GM23338 (cell line): Measurements from ENCODE around the gene GTSE1. TPM values are rescaled to one million over a fixed set of nuclear protein-coding genes. Genes with fewer than 3 reads are reported as not detected.

Source experiments
- ATAC-seq: fragments of 200-7000 bp; cut with Tn5 transposase; 3 replicates; pipeline ENCODE4 v1.9.1; 2020
- DNase-seq: peaks from one replicate; pipeline ENCODE4 v3.0.0-alpha.2; 2015; ENCODE audit warnings: low spot score
- H2AFZ ChIP-seq: fragments of 200-600 bp; sonication (generic); 2 replicates; pipeline ENCODE4 v1.8.0; 2016; ENCODE audit warnings: antibody characterized with exemption, mild to moderate bottlenecking, moderate library complexity
- H3F3A ChIP-seq: fragments of 200-600 bp; sonication (generic); replicated peaks from 2 replicates; pipeline ENCODE4 v1.8.0; 2017; ENCODE audit warnings: antibody characterized with exemption, mixed run types, low read depth
- H3K27ac ChIP-seq: fragments of 200-600 bp; sonication (generic); 2 replicates; pipeline ENCODE4 v1.6.1; 2016; ENCODE audit warnings: low read depth
- H3K27me3 ChIP-seq: fragments of 200-600 bp; sonication (generic); 2 replicates; pipeline ENCODE4 v1.8.0; 2016; ENCODE audit warnings: mild to moderate bottlenecking, mixed run types, moderate library complexity; ENCODE audit not compliant: insufficient read depth
- H3K36me3 ChIP-seq: fragments of 200-600 bp; sonication (generic); 2 replicates; pipeline ENCODE4 v1.8.0; 2016; ENCODE audit warnings: mild to moderate bottlenecking; ENCODE audit not compliant: insufficient read depth
- H3K4me1 ChIP-seq: fragments of 200-600 bp; sonication (generic); 2 replicates; pipeline ENCODE4 v1.8.0; 2016; ENCODE audit warnings: mild to moderate bottlenecking, moderate library complexity; ENCODE audit not compliant: insufficient read depth
- H3K4me2 ChIP-seq: fragments of 200-600 bp; sonication (generic); 2 replicates; pipeline ENCODE4 v1.7.1; 2017; ENCODE audit warnings: mixed run types
- H3K4me3 ChIP-seq: fragments of 200-600 bp; sonication (generic); 2 replicates; pipeline ENCODE4 v1.6.1; 2016; ENCODE audit warnings: mixed run types
- H3K79me2 ChIP-seq: fragments of 200-600 bp; sonication (generic); replicated peaks from 2 replicates; pipeline ENCODE4 v1.8.0; 2017; ENCODE audit warnings: mild to moderate bottlenecking; ENCODE audit not compliant: insufficient read depth
- H3K9me2 ChIP-seq: fragments of 200-600 bp; sonication (generic); 2 replicates; pipeline ENCODE4 v1.8.0; 2017; ENCODE audit not compliant: insufficient read depth
- H4K20me1 ChIP-seq: fragments of 200-600 bp; sonication (generic); replicated peaks from 2 replicates; pipeline ENCODE4 v1.8.0; 2017; ENCODE audit warnings: mild to moderate bottlenecking; ENCODE audit not compliant: insufficient read depth
- H3K27ac Mint-ChIP-seq: 2 replicates; pipeline ENCODE4 v1.8.0; 2020; ENCODE audit warnings: inconsistent platforms, mild to moderate bottlenecking, moderate library complexity, mixed read lengths
- H3K27me3 Mint-ChIP-seq: 3 replicates; pipeline ENCODE4 v1.8.0; 2022; ENCODE audit warnings: low read depth, mild to moderate bottlenecking, moderate library complexity, mixed read lengths, inconsistent platforms; ENCODE audit not compliant: insufficient read depth, poor library complexity
- H3K36me3 Mint-ChIP-seq: 3 replicates; pipeline ENCODE4 v1.8.0; 2021; ENCODE audit warnings: low read depth, mild to moderate bottlenecking, inconsistent platforms, moderate library complexity, mixed read lengths
- H3K4me1 Mint-ChIP-seq: 3 replicates; pipeline ENCODE4 v1.8.0; 2020; ENCODE audit warnings: mild to moderate bottlenecking, inconsistent platforms, mixed read lengths
- H3K4me3 Mint-ChIP-seq: 3 replicates; pipeline ENCODE4 v1.8.0; 2021; ENCODE audit warnings: moderate library complexity, mild to moderate bottlenecking, inconsistent platforms, mixed read lengths
- H3K9me3 Mint-ChIP-seq: 3 replicates; pipeline ENCODE4 v1.8.0; 2020; ENCODE audit warnings: moderate library complexity, mild to moderate bottlenecking, inconsistent platforms, mixed read lengths
- CREB1 ChIP-seq: fragments of 250-450 bp; sonication (Bioruptor Pico); IDR thresholded peaks from 2 replicates; pipeline ENCODE4 v1.5.0; 2020; ENCODE audit warnings: low read depth, mild to moderate bottlenecking, moderate library complexity
- EZH2 ChIP-seq: fragments of 200-600 bp; sonication (generic); IDR thresholded peaks from one replicate; pipeline ENCODE4 v1.8.0; 2017; ENCODE audit warnings: antibody characterized with exemption, mild to moderate bottlenecking, low read depth; ENCODE audit not compliant: unreplicated experiment
- EZH2phosphoT487 ChIP-seq: fragments of 200-600 bp; sonication (generic); IDR thresholded peaks from one replicate; pipeline ENCODE4 v1.8.1; 2018; ENCODE audit warnings: antibody characterized with exemption; ENCODE audit not compliant: unreplicated experiment
- JUNB ChIP-seq: IDR thresholded peaks from one replicate; pipeline ENCODE4 v1.6.1; 2016; ENCODE audit warnings: antibody characterized with exemption; ENCODE audit not compliant: unreplicated experiment
- NANOG ChIP-seq: IDR thresholded peaks from 2 replicates; pipeline ENCODE4 v1.6.1; 2016; ENCODE audit warnings: antibody characterized with exemption, borderline replicate concordance
- POLR2AphosphoS5 ChIP-seq: IDR thresholded peaks from 2 replicates; pipeline ENCODE4 v1.6.1; 2016; ENCODE audit warnings: antibody characterized with exemption, low read depth
- STAT1 ChIP-seq: IDR thresholded peaks from one replicate; pipeline ENCODE4 v1.6.1; 2016; ENCODE audit warnings: antibody characterized with exemption; ENCODE audit not compliant: unreplicated experiment
- ZNF114 ChIP-seq: fragments of 250-450 bp; sonication (Bioruptor Pico); IDR thresholded peaks from 2 replicates; pipeline ENCODE4 v1.5.0; 2020; ENCODE audit warnings: mild to moderate bottlenecking, moderate library complexity
- ZNF331 ChIP-seq: fragments of 250-450 bp; sonication (Bioruptor Pico); IDR thresholded peaks from 2 replicates; pipeline ENCODE4 v1.5.0; 2020; ENCODE audit warnings: low read depth, mild to moderate bottlenecking, moderate library complexity
- polyA plus RNA-seq: library from polyadenylated mRNA; unstranded; fragments of >200 nt; fragmentation: Nextera tagmentation; extraction: Ambion mirVana; gene quantifications from 2 replicates; pipeline ENCODE4 v1.2.1, GENCODE V29; 2016
- total RNA-seq: library from RNA; depleted of rRNA; stranded (reverse); fragments of >200 nt; shearing (Covaris generic); gene quantifications from 2 replicates; pipeline ENCODE4 v1.2.3, GENCODE V29; 2014
- TF ChIP-seq, protein P1 (sequence below): fragments of 250-450 bp; sonication (Bioruptor Pico); IDR thresholded peaks from 2 replicates; pipeline ENCODE4 v1.5.0; 2020; ENCODE audit warnings: mild to moderate bottlenecking, moderate library complexity
- TF ChIP-seq, protein P2 (sequence below): IDR thresholded peaks from 2 replicates; pipeline ENCODE4 v1.6.1; 2016; ENCODE audit warnings: antibody characterized with exemption
- TF ChIP-seq, protein P3 (sequence below), 2 experiments: fragments of 200-600 bp in 1 of 2; sonication (generic) in 1 of 2; conservative IDR thresholded peaks; 2 replicates each; pipeline versions ENCODE4 v1.5.1 to v1.6.1; 2016 to 2017; ENCODE audit warnings: antibody characterized with exemption in 2 of 2, low read depth in 2 of 2, mild to moderate bottlenecking in 2 of 2, moderate library complexity in 1 of 2
- TF ChIP-seq, protein P4 (sequence below): IDR thresholded peaks from one replicate; pipeline ENCODE4 v1.6.1; 2018; ENCODE audit warnings: antibody characterized with exemption; ENCODE audit not compliant: unreplicated experiment

The GTSE1 gene
- total and polyA plus RNA-seq, 2 experiments from 2014 or later, result 26.3 to 28.6 TPM

DNA sequence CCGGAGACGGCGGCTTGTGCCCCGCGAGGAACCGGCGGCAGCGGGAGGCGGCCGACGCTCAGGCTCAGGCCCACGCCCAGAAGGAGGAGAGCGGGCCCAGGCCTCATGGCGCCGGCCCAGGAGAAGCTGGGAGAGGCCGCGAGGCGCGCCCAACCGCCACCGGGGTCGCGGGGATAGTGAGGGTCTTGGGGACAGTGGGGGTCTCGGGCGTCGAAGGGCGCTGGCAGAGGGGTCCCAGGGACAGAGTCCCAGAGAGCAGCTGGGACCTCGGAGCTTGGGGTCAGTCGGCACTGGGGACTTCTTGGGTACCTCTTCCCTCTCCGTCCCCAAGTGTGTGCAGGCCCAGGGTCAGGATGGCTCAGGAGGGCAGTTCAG, 33.5 kb upstream of the GTSE1 start, which contains the start of gene PKDREJ:
Gene PKDREJ (minus strand): TSS at position 128 of the 375 bp plus-strand sequence. CDS start 21 bp downstream, at position 107.
- Histone ChIP-seq H2AFZ (peak within 1 kb of the TSS; percentile 85), H3K4me2 (peak within 1 kb of the TSS; percentile 73), H4K20me1 (no peaks in the 10 kb centered on the region), H3K27ac (no peak within 1 kb of the TSS), H3K79me2 (no peaks in the 10 kb centered on the region), H3F3A (0 out of 2 replicates have a peak, but pooled peaks cover 3% of the 10 kb centered on the region), H3K36me3 (no peaks in the 10 kb centered on the region), H3K9me2 (no peaks in the 10 kb centered on the region; the same call in 1 of the 2 replicates), H3K4me3 (peak within 1 kb of the TSS; percentile 49), H3K4me1 (no peaks in the 10 kb centered on the region), H3K27me3 (peaks cover 64% of the 10 kb centered on the region)
- ATAC-seq (peak; percentile 10), DNase-seq (no peak)
- Mint-ChIP-seq H3K36me3 (peaks cover 34% of the 10 kb centered on the region), H3K9me3 (peaks cover 55% of the 10 kb centered on the region), H3K27ac (no peak within 1 kb of the TSS), H3K4me1 (peaks cover 5% of the 10 kb centered on the region), H3K27me3 (peaks cover 53% of the 10 kb centered on the region), H3K4me3 (peak within 1 kb of the TSS; percentile 62)
- TF ChIP-seq NANOG (no peak), JUNB (no peak), POLR2AphosphoS5 (no peak), ZNF331 (no peak), EZH2 (no peak), STAT1 (no peak), ZNF114 (CRISPR knock-in tag) (no peak), CREB1 (CRISPR knock-in tag) (no peak), EZH2phosphoT487 (no peak)
- TF ChIP-seq, protein P1, sequence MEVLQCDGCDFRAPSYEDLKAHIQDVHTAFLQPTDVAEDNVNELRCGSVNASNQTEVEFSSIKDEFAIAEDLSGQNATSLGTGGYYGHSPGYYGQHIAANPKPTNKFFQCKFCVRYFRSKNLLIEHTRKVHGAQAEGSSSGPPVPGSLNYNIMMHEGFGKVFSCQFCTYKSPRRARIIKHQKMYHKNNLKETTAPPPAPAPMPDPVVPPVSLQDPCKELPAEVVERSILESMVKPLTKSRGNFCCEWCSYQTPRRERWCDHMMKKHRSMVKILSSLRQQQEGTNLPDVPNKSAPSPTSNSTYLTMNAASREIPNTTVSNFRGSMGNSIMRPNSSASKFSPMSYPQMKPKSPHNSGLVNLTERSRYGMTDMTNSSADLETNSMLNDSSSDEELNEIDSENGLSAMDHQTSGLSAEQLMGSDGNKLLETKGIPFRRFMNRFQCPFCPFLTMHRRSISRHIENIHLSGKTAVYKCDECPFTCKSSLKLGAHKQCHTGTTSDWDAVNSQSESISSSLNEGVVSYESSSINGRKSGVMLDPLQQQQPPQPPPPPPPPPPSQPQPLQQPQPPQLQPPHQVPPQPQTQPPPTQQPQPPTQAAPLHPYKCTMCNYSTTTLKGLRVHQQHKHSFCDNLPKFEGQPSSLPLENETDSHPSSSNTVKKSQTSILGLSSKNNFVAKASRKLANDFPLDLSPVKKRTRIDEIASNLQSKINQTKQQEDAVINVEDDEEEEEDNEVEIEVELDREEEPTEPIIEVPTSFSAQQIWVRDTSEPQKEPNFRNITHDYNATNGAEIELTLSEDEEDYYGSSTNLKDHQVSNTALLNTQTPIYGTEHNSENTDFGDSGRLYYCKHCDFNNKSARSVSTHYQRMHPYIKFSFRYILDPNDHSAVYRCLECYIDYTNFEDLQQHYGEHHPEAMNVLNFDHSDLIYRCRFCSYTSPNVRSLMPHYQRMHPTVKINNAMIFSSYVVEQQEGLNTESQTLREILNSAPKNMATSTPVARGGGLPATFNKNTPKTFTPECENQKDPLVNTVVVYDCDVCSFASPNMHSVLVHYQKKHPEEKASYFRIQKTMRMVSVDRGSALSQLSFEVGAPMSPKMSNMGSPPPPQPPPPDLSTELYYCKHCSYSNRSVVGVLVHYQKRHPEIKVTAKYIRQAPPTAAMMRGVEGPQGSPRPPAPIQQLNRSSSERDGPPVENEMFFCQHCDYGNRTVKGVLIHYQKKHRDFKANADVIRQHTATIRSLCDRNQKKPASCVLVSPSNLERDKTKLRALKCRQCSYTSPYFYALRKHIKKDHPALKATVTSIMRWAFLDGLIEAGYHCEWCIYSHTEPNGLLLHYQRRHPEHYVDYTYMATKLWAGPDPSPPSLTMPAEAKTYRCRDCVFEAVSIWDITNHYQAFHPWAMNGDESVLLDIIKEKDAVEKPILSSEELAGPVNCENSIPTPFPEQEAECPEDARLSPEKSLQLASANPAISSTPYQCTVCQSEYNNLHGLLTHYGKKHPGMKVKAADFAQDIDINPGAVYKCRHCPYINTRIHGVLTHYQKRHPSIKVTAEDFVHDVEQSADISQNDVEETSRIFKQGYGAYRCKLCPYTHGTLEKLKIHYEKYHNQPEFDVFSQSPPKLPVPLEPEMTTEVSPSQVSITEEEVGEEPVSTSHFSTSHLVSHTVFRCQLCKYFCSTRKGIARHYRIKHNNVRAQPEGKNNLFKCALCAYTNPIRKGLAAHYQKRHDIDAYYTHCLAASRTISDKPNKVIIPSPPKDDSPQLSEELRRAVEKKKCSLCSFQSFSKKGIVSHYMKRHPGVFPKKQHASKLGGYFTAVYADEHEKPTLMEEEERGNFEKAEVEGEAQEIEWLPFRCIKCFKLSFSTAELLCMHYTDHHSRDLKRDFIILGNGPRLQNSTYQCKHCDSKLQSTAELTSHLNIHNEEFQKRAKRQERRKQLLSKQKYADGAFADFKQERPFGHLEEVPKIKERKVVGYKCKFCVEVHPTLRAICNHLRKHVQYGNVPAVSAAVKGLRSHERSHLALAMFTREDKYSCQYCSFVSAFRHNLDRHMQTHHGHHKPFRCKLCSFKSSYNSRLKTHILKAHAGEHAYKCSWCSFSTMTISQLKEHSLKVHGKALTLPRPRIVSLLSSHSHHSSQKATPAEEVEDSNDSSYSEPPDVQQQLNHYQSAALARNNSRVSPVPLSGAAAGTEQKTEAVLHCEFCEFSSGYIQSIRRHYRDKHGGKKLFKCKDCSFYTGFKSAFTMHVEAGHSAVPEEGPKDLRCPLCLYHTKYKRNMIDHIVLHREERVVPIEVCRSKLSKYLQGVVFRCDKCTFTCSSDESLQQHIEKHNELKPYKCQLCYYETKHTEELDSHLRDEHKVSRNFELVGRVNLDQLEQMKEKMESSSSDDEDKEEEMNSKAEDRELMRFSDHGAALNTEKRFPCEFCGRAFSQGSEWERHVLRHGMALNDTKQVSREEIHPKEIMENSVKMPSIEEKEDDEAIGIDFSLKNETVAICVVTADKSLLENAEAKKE (CRISPR knock-in tag), result no peak
- TF ChIP-seq, protein P2, sequence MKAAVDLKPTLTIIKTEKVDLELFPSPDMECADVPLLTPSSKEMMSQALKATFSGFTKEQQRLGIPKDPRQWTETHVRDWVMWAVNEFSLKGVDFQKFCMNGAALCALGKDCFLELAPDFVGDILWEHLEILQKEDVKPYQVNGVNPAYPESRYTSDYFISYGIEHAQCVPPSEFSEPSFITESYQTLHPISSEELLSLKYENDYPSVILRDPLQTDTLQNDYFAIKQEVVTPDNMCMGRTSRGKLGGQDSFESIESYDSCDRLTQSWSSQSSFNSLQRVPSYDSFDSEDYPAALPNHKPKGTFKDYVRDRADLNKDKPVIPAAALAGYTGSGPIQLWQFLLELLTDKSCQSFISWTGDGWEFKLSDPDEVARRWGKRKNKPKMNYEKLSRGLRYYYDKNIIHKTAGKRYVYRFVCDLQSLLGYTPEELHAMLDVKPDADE, result no peak
- TF ChIP-seq, protein P3, sequence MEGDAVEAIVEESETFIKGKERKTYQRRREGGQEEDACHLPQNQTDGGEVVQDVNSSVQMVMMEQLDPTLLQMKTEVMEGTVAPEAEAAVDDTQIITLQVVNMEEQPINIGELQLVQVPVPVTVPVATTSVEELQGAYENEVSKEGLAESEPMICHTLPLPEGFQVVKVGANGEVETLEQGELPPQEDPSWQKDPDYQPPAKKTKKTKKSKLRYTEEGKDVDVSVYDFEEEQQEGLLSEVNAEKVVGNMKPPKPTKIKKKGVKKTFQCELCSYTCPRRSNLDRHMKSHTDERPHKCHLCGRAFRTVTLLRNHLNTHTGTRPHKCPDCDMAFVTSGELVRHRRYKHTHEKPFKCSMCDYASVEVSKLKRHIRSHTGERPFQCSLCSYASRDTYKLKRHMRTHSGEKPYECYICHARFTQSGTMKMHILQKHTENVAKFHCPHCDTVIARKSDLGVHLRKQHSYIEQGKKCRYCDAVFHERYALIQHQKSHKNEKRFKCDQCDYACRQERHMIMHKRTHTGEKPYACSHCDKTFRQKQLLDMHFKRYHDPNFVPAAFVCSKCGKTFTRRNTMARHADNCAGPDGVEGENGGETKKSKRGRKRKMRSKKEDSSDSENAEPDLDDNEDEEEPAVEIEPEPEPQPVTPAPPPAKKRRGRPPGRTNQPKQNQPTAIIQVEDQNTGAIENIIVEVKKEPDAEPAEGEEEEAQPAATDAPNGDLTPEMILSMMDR (conservative IDR thresholded peaks at IDR 0.05; ENCODE audit: low read depth in 2 of 2), result no peak
- TF ChIP-seq, protein P4, sequence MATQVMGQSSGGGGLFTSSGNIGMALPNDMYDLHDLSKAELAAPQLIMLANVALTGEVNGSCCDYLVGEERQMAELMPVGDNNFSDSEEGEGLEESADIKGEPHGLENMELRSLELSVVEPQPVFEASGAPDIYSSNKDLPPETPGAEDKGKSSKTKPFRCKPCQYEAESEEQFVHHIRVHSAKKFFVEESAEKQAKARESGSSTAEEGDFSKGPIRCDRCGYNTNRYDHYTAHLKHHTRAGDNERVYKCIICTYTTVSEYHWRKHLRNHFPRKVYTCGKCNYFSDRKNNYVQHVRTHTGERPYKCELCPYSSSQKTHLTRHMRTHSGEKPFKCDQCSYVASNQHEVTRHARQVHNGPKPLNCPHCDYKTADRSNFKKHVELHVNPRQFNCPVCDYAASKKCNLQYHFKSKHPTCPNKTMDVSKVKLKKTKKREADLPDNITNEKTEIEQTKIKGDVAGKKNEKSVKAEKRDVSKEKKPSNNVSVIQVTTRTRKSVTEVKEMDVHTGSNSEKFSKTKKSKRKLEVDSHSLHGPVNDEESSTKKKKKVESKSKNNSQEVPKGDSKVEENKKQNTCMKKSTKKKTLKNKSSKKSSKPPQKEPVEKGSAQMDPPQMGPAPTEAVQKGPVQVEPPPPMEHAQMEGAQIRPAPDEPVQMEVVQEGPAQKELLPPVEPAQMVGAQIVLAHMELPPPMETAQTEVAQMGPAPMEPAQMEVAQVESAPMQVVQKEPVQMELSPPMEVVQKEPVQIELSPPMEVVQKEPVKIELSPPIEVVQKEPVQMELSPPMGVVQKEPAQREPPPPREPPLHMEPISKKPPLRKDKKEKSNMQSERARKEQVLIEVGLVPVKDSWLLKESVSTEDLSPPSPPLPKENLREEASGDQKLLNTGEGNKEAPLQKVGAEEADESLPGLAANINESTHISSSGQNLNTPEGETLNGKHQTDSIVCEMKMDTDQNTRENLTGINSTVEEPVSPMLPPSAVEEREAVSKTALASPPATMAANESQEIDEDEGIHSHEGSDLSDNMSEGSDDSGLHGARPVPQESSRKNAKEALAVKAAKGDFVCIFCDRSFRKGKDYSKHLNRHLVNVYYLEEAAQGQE, result no peak
